SH-SY5Y (cell line): ENCODE results near the gene MTRR.

ENCODE experiments used
- GATA2 ChIP-seq: IDR thresholded peaks from 2 replicates; pipeline ENCODE4 v1.6.1; 2011; ENCODE audit warnings: mild to moderate bottlenecking, low read depth, low read length
- GATA3 ChIP-seq: IDR thresholded peaks from 2 replicates; pipeline ENCODE4 v1.6.1; 2011; ENCODE audit warnings: low read depth, mild to moderate bottlenecking, low read length, moderate library complexity

DNA sequence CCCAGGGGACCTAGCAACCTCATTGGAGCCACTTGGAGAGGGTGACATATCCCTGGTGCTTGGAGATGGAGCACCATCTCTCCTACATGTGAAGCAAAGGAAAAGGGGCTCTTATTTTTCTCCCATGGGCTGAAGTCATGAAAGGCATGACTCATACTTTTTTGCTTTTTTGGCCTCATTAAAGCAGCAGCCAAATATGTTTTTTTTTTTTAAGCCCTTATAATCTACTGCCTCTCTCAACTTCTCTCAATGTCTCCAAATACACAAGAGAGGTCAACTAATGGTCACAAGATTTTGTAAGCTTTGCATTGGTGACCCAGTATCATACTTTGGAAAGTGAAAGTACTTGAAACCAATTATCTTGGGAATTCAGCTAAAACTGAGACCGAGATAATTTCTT, 16.4 kb upstream of the MTRR start:
- TF ChIP-seq GATA2 (no peak), GATA3 (no peak)
